GM19035 (cell line): Measurements from ENCODE around the gene VSIG8.

Experiments used
- ATAC-seq: cut with Tn5 transposase; IDR thresholded peaks from one replicate; pipeline ENCODE4 v1.9.1; 2021; ENCODE audit not compliant: unreplicated experiment

Gene VSIG8

DNA sequence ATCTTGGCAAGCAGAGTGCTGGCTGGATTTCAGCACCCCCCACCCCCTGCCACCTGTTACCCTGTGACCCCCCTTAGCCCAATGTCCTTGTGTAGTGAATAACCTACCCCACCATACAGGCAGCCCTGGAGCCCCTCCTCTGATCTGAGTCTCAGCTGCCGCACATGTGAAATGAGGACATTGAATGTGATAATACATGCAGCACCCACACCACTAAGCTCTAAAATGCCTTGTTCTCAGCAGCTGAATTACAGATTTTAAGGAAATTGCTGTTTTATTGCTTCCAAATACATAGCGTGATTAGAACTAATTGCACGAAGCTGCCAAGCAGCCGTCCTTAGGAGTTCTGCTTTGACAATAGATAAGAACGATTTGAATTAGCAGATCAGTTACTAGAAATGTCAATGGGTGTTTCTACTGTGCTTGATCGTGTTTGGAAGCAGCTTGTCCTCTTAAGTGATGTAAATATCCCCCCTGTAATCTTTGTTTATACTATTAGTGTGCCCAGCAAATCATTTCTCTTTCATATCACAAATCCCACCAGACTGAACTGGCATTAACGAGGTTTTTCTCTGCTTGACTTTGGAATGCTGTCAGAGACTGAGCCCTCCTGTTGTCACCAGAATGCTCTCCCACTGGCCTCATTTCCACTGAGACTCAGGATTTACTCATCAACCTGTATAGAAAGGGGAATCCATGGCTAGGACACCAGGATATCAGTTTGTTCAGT is 30.9 kb downstream of the VSIG8 start:
- ATAC-seq = no peak

DNA sequence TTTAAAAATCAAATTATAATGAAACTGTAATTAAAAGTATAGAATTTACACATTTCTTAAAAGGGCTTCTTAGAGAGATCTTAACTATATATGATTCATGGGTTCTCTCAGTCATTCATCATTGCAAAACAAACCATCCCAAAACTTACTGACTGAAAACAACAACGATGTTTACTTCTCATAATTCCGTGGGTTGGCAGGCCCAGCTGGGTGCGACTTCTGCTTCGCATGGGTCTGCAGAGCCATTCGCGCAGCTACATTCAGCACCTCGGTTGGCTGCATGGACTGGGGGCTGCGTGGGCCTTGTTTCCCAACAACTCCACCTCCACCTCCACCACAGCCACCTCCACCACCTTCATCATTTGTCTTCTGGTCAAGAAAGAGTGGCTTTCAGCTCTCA is 31.7 kb downstream of the VSIG8 start:
- no peak for ATAC-seq

DNA sequence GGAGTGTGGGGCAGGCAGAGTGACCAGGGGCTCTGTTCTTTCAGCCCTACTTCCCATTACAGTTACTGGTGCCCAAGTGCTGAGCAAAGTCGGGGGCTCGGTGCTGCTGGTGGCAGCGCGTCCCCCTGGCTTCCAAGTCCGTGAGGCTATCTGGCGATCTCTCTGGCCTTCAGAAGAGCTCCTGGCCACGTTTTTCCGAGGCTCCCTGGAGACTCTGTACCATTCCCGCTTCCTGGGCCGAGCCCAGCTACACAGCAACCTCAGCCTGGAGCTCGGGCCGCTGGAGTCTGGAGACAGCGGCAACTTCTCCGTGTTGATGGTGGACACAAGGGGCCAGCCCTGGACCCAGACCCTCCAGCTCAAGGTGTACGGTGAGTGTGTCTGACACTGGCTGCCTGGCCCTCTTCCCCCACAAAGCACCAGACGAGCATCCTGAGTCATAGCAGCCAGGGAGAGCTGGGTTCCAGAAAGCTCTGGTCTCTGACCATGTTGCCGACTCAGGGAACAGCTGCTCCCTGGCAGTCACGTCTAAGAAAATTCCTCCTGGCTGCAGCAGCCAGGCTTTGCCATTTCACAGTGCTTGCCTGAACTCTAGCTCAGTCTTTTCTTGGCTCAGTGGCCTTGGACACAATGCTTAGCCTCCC is 32.5 kb downstream of the VSIG8 start:
- ATAC-seq = no peak

DNA sequence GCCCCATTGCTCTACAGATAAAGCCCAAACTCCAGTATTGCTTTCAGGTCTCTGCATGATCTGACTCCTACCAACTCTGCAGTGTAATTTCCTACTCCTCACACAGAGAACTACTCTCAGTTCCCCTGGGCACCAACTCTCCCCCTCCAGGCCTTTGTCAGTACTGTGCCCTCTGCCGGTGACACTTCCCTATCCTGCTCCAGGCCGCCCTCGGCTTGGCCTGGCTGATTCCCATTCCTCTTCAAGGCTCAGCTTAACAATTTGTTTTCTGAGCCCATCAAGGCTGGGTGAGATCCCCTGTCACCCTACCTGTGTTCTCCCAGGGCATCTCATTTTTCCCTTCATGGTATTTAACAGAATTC is 33.2 kb downstream of the VSIG8 start:
- peak; percentile 68 for ATAC-seq

DNA sequence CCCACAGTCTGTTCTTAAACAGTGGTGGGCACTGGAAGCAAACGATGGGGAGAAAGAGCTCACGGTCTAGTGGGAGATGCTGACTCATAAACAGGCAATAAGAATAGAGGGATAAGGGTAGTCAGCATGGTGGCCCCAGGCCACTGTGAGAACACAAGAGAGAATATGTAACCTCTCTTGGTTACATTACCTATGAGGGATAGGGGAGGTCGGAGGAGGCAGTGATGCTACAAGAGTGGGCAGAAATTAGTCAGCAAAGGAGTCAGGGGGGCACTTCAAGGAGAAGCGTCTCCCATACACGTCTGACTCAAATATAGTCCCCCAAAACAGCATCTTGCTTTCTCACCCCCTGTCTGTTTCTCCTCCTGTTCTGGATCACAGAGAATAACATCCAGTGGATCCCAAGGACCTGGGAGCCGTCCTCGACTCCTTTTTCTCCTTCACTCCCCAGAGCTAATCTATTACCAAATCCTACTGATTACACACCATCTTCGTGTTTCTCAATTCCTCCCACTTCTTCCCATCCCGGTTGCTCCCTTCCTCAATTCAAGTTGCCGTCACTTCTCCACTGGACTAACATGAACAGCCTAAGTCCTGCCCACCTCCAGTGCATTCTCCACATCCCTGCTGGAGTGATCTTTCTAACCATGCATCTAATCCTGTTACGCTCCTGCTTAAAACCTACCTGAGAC is 33.7 kb downstream of the VSIG8 start:
- no peak for ATAC-seq

DNA sequence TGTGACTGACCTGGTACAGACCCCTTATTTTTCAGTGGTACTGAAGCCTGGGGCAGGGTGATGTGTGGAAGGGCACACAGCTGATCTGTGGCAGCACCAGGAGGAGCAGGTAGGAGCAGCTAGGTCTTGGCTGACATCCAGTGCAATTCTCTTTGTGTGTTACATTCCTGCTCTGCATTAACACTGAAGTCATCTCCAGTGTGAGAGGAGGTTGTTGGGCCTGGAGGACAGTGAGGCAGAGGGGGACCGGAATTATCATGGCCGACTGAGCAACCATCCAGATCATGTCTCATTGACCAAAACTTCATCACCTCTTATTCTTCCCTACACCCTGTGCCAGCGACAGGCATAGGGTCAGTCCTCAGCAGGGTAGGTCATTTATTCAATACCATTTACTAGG is 34.3 kb downstream of the VSIG8 start:
- ATAC-seq = no peak

DNA sequence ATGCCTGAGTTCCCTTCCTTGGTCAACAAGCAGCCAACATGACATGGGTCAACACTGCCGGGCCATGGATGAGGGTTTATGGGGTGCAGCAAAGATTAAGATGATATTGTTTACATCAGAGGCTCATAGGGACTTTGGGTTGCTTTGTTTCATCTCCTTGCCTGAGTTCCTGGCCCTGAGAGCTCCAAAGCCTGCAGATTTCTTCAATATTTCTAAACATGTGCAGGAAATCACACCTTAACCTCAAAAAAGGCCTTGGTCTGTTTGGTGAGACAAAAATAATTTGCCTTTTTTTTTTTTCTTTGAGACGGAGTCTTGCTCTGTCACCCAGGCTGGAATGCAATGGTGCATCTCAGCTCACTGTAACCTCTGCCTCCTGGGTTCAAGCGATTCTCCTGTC is 34.9 kb downstream of the VSIG8 start:
- ATAC-seq = no peak

DNA sequence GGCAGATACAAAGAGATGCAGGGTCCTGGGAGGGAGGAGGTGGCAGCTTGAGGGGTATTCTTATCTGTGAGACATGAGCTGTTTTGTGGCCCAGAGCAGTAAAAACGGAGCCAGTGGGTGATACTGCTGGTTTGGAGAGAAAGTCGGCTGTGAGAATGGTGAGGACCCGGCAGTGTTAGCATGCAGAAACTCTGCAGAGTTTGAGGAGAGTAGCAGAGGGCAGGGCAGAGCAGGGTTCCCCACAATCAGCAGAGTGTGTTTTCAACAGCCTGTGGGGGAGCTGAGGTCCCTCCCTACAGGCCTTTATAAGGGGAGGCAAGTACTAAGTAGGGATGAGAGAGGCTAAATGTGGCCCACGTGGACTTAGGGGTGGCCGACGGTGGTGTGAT is 35.4 kb downstream of the VSIG8 start:
- no peak for ATAC-seq

DNA sequence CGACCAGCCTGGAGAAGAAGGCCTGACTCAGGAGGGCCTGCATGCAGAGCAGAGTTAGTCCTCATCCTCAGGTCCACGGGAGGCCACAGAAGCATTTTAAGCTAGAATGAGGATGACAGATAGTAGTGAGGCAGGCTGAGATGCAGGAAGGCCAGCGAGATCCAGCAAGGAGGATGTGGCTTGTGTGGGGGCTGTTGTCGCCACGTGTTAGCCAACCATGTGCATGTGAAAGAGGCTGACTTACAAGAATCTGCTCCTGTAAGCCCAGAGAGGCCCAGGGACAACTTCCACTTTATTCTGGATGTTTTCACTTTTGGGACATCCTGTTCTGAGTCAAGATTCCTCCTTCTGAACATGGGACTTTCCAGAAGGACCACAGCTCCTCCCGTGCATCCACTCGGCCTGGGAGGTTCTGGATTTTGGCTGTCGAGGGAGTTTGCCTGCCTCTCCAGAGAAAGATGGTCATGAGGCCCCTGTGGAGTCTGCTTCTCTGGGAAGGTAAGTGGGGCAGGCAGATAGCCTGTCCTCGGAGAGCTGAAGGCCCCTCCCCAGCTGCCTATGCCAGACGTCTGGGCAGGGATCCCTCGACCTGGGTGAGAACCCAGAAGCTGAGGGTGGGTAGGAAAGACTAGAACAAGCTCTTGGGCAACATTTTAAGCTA is 35.9 kb downstream of the VSIG8 start, which contains the start of gene SLAMF8:
Gene SLAMF8 (plus strand): TSS at position 433 of the 661 bp plus-strand sequence. CDS start 26 bp downstream, at position 459.
- no peak for ATAC-seq

DNA sequence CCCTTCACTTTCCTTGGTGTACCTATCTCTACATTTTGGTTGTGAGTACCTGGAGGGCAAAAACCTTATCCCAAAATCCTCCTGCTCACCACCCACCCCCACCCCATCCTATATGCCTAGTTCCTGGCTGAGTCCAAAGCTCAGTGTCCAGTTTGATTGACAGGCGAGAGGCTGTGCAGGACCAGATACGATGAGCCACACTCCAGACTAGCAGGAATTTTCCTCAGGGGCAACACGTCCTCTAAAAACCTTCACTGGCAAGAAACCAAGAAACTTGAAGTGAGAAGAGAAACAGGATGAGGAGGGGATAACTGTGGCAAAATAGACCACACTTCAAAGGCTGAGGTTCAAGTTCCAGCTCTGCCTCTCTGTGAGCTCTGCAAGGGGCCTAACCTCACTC is 36.9 kb downstream of the VSIG8 start:
- no peak for ATAC-seq

DNA sequence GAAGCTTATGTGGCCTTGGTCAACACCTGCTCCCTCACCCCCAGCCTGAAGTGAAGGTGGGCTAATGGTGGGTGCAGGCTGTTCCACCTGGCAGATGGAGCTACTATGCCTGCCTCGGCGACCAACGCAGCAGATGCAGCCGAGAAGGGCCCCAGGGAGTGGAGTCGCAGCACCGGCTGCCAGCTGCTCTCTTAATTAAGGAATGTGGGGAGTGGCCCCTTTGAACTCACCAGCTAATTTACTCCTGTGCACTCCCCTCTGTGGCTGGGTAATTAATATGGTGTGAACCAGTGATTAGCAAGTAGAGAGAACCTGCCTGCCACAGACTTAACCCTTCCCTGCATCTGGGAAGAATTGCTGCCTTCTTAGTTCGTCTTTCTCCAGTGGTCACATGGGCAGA is 39.1 kb downstream of the VSIG8 start:
- no peak for ATAC-seq

DNA sequence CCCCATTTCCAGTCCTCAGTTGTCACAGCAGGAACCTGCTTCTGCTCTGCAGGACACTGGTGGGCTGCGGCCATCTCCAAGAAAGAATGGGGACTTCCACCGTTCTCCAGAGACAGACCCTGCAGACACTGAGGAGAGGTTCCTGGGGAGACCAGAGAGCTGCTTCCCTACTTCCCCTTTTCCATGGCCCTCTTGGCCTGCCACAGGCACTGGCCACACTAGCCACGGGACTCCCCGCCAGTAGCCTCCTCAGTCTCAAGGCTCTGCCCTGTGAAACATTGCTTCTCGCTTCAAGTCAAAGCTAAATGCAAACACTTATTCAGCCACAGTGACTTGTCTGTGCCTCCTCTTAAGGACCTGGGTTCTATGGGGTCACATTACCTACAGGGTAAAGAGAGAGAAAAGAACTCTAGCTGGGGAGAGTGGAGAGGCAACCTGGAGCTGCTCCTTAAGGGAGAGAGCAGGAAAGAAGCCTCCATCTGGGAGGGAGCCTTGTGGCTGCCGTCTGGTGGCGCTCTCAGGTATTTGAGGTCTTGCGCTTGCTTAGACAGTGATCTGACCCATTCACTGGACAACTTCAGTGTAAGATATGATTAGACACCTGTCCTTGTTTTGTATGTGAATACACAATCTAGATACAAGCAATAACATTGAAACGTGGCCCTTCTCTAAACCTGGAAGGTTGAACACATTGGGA is 41.1 kb downstream of the VSIG8 start:
- no peak for ATAC-seq

DNA sequence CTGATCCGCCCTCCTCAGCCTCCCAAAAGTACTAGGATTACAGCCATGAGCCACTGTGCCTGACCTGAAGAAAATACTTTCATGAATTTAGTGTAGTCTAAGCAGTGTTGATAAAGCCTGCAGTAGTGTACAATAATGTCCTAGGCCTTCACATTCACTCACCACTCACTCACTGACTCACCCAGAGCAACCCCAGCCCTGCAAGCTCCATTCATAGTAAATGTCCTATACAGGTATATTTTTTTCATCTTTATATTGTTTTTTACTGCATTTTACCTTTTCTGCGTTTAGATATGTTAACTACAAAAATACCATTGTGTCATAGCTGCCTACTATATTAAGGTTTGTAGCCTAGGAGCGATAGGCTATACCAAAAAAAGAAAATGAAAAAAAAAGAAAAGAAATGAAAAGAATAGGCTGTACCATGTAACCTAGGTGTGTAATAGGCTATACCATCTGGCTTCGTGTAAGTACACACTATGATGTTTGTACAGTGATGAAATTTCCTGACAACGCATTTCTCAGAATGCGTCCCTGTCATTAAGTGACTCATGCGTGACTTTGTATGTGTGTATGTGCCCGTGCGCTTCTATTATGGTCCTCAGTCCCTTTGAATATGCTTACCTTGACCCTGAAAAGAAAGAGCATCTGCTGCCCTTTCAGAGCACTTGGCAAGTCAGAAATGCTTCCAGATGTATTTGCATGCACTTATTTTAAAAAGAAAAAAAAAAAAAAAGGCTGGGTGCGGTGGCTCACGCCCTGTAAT is 45.0 kb downstream of the VSIG8 start:
- ATAC-seq = no peak

DNA sequence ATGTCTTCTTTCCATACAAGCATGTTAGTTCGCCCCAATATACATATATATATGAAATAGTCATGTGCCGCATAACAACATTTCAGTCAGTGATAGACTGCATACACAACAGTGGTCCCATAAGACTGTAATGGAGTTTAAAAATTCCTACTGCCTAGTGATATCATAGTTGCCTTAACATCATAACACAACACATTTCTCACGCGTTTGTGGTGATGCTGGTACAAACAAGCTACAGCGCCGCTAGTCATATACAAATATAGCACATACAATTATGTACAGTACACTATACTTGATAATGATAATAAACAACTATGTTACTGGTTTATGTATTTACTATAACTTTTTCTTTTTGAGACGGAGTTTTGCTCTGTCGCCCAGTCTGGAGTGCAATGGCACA is 46.5 kb downstream of the VSIG8 start:
- ATAC-seq = no peak

DNA sequence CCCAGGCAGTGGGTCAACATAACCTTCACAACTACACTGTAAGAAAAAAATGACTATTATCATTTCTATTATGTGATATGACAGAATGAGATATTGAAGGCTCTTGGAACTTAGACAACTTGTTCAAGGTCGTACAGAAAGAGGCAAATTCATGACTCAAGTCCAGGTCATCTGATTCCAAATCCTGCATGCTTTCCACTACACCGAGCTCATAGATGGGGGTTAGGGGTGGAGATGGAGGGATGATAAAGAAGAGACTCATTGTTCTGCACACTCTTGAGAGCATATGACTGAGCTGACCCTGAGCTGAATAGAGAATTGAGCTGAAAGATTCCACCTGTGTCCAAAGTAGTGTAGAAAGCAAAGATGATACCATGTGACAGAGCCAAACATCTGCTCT is 57.5 kb downstream of the VSIG8 start:
- no peak for ATAC-seq
